Diencephalon (tissue), 1 donor: ENCODE results near the gene ABHD13. TPM values are rescaled to one million over a fixed set of nuclear protein-coding genes. Genes with fewer than 3 reads are reported as not detected.

ENCODE experiments used
- total RNA-seq: library from RNA; depleted of rRNA; stranded (reverse); fragments of >200 nt; gene quantifications from one replicate; pipeline ENCODE4 v1.2.3, GENCODE V29; 2014

The ABHD13 gene
- total RNA-seq: 20.5 TPM

DNA sequence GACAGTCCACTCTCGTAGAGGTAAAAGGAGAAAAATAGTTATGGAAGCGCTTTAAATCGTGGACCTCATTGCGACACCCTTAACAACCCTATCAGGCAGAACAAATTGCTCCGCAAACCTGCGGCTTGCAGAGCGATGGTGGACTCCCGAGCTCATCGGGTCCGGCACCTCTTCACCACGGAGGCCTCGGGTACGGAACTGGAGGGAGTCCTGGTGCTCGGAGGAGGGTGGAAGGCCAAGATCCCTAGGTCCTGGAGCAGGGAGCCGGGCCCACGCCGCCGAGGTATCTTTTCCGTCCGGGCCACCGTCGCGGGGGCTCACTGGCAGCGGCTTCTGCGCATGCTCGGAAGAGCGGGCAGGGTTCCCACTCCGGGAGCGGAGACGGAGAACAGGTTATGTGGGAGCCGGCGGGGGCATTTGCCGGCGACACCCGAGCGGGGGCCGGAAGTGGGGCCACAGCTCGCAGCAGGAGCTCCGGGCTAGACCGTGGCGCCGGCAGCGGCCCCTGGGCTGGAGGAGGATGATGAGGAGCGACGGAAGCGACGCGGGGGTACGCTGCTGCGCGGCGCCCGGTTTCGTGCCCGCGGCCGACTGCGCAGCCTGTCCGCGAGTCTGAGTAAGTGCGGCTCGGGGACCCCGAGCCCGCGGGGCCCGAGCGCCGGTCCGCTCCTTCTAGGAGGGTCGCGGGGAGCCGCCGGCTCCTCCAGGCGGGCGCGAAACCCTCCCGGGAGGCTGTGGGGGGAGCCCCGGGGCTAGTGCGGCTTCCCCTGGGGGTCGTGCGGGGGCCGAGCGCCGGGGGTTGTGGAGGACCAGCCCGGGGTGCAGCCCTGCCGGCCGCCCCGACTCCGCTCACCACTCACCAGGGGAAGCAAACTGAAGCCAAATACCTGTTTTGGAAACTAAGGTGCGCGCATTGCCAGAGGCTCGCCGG is at the start of gene ABHD13:
Gene ABHD13 (plus strand): TSS at position 349 of the 931 bp plus-strand sequence. CDS start 10,827 bp downstream, outside the sequence.

GRCh38 chr13:108215436-108215835 is 2.8 kb upstream of the ABHD13 start, which contains the start of gene LIG4:
Gene LIG4, minus strand, starts transcription at chr13:108215536. Its CDS starts 4,268 bp downstream, at chr13:108211268.

DNA sequence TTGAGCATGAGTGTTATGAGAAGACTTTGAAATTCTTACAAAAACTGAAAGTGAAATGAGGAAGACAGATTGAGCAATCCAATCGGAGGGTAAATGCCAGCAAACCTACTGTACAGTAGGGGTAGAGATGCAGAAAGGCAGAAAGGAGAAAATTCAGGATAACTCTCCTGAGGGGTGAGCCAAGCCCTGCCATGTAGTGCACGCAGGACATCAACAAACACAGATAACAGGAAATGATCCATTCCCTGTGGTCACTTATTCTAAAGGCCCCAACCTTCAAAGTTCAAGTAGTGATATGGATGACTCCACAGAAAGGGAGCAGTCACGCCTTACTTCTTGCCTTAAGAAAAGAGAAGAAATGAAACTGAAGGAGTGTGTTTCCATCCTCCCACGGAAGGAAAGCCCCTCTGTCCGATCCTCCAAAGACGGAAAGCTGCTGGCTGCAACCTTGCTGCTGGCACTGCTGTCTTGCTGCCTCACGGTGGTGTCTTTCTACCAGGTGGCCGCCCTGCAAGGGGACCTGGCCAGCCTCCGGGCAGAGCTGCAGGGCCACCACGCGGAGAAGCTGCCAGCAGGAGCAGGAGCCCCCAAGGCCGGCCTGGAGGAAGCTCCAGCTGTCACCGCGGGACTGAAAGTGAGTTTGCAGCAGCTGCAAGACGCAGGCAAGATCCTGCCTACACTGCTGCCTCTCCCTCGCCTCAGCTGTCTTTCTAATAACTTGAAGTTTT is 51.6 kb downstream of the ABHD13 start, which contains the start of gene TNFSF13B:
Gene TNFSF13B (plus strand): TSS at position 118 of the 728 bp plus-strand sequence. CDS start 178 bp downstream, at position 296.

Other genes with a start within 250 kb of the ABHD13 start
- gene LIG4, start 2.9 kb upstream of the ABHD13 start, total RNA-seq: 39.9 TPM
- 0.92 TPM for gene TNFSF13B, start 51.3 kb downstream of the ABHD13 start, total RNA-seq